SK-N-SH treated with all-trans-retinoic acid at 6 μM for 48 hours (cell line): ENCODE results near the gene DIP2B.

Source experiments
- ATAC-seq: fragments of 200-7000 bp; cut with Tn5 transposase; 3 replicates; pipeline ENCODE4 v1.9.1; 2020; ENCODE audit warnings: mild to moderate bottlenecking, moderate library complexity
- ARNTL ChIP-seq: fragments of 450-650 bp; formaldehyde crosslinking; IDR thresholded peaks from 2 replicates; pipeline ENCODE4 v1.5.0; 2020; ENCODE audit warnings: low read depth, mild to moderate bottlenecking, moderate library complexity, borderline replicate concordance
- BACH2 ChIP-seq: fragments of 250-450 bp; sonication (Bioruptor Pico); IDR thresholded peaks from 2 replicates; pipeline ENCODE4 v1.9.0; 2021; ENCODE audit warnings: mild to moderate bottlenecking, borderline replicate concordance
- CSDC2 ChIP-seq: fragments of 250-450 bp; sonication (Bioruptor Pico); IDR thresholded peaks from 2 replicates; pipeline ENCODE4 v1.5.0; 2020; ENCODE audit warnings: mild to moderate bottlenecking, moderate library complexity
- ESRRG ChIP-seq: fragments of 250-450 bp; sonication (Bioruptor Pico); IDR thresholded peaks from 2 replicates; pipeline ENCODE4 v1.6.1; 2021; ENCODE audit warnings: mild to moderate bottlenecking
- GLIS3 ChIP-seq: fragments of 250-450 bp; sonication (Bioruptor Pico); IDR thresholded peaks from 2 replicates; pipeline ENCODE4 v1.5.0; 2020; ENCODE audit warnings: mild to moderate bottlenecking, moderate library complexity
- ISL1 ChIP-seq: fragments of 250-450 bp; sonication (Bioruptor Pico); IDR thresholded peaks from 2 replicates; pipeline ENCODE4 v2.1.2; 2022; ENCODE audit warnings: mild to moderate bottlenecking, moderate library complexity
- PPARA ChIP-seq: fragments of 250-450 bp; sonication (Bioruptor Pico); IDR thresholded peaks from 2 replicates; pipeline ENCODE4 v1.5.0; 2020; ENCODE audit warnings: mild to moderate bottlenecking, borderline replicate concordance
- RARB ChIP-seq: fragments of 250-450 bp; sonication (Bioruptor Pico); IDR thresholded peaks from 2 replicates; pipeline ENCODE4 v1.8.0; 2021; ENCODE audit warnings: mild to moderate bottlenecking, moderate library complexity
- SNAI2 ChIP-seq: fragments of 250-450 bp; sonication (Bioruptor Pico); IDR thresholded peaks from 2 replicates; pipeline ENCODE4 v1.5.0; 2020; ENCODE audit warnings: mild to moderate bottlenecking, moderate library complexity
- TCF4 ChIP-seq: fragments of 250-450 bp; sonication (Bioruptor Pico); IDR thresholded peaks from 2 replicates; pipeline ENCODE4 v1.8.0; 2021; ENCODE audit warnings: mild to moderate bottlenecking, moderate library complexity, borderline replicate concordance
- TOX ChIP-seq: fragments of 250-450 bp; sonication (Bioruptor Pico); IDR thresholded peaks from 2 replicates; pipeline ENCODE4 v1.8.0; 2021; ENCODE audit warnings: mild to moderate bottlenecking, moderate library complexity, borderline replicate concordance
- ZC3H10 ChIP-seq: fragments of 250-450 bp; sonication (Bioruptor Pico); IDR thresholded peaks from 2 replicates; pipeline ENCODE4 v1.5.1; 2021; ENCODE audit warnings: mild to moderate bottlenecking, moderate library complexity
- ZFP3 ChIP-seq: fragments of 250-450 bp; sonication (Bioruptor Pico); IDR thresholded peaks from 2 replicates; pipeline ENCODE4 v1.5.0; 2020; ENCODE audit warnings: mild to moderate bottlenecking, moderate library complexity
- ZFP30 ChIP-seq: fragments of 450-650 bp; formaldehyde crosslinking; IDR thresholded peaks from 2 replicates; pipeline ENCODE4 v1.5.0; 2022; ENCODE audit warnings: mild to moderate bottlenecking, moderate library complexity
- ZNF565 ChIP-seq: fragments of 450-650 bp; formaldehyde crosslinking; conservative IDR thresholded peaks from 2 replicates; pipeline ENCODE4 v1.5.0; 2020; ENCODE audit warnings: low read depth, mild to moderate bottlenecking, moderate library complexity
- ZNF70 ChIP-seq: fragments of 450-650 bp; formaldehyde crosslinking; IDR thresholded peaks from 2 replicates; pipeline ENCODE4 v1.5.0; 2020; ENCODE audit warnings: mild to moderate bottlenecking, moderate library complexity
- ZNF8 ChIP-seq: fragments of 450-650 bp; formaldehyde crosslinking; IDR thresholded peaks from 2 replicates; pipeline ENCODE4 v1.5.0; 2020; ENCODE audit warnings: mild to moderate bottlenecking, moderate library complexity
- TF ChIP-seq, protein P1 (sequence below): fragments of 250-450 bp; sonication (Bioruptor Pico); IDR thresholded peaks from 2 replicates; pipeline ENCODE4 v1.5.1; 2020; ENCODE audit warnings: low read depth, mild to moderate bottlenecking, moderate library complexity
- TF ChIP-seq, protein P2 (sequence below): fragments of 250-450 bp; sonication (Bioruptor Pico); IDR thresholded peaks from 2 replicates; pipeline ENCODE4 v1.5.1; 2021; ENCODE audit warnings: mild to moderate bottlenecking, moderate library complexity
- TF ChIP-seq, protein P3 (sequence below): fragments of 250-450 bp; sonication (Bioruptor Pico); IDR thresholded peaks from 2 replicates; pipeline ENCODE4 v1.8.0; 2021; ENCODE audit warnings: low read depth, mild to moderate bottlenecking, moderate library complexity, borderline replicate concordance
- TF ChIP-seq, protein P4 (sequence below): fragments of 250-450 bp; sonication (Bioruptor Pico); IDR thresholded peaks from 2 replicates; pipeline ENCODE4 v1.8.0; 2020; ENCODE audit warnings: mild to moderate bottlenecking, moderate library complexity, borderline replicate concordance
- TF ChIP-seq, protein P5 (sequence below): fragments of 250-450 bp; sonication (Bioruptor Pico); IDR thresholded peaks from 2 replicates; pipeline ENCODE4 v1.5.0; 2020; ENCODE audit warnings: mild to moderate bottlenecking, moderate library complexity

The DIP2B gene

DNA sequence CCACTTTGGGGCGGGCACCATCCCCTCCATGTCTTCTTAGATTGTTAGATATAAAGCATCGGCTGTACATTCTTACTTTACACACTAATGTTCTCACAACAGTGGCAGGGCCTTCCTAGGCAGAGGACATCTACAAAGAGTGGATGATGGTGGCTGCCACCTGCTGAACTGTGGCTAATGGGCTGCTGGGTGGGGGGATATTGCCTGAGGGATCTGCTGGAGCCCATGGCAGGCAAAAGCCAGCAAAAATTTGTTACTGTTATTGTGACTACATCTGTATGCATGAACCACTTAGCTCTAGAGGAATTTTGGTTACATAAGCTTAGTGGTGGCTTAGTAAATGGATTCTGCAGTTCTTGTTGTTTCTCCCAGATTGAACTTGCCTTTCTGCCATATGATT is 52.6 kb downstream of the DIP2B start:
- TF ChIP-seq CSDC2 (CRISPR knock-in tag) (no peak), TOX (no peak), ESRRG (CRISPR knock-in tag) (no peak), TCF4 (CRISPR knock-in tag) (no peak), ARNTL (no peak), ZNF8 (no peak)
- ATAC-seq = no peak

DNA sequence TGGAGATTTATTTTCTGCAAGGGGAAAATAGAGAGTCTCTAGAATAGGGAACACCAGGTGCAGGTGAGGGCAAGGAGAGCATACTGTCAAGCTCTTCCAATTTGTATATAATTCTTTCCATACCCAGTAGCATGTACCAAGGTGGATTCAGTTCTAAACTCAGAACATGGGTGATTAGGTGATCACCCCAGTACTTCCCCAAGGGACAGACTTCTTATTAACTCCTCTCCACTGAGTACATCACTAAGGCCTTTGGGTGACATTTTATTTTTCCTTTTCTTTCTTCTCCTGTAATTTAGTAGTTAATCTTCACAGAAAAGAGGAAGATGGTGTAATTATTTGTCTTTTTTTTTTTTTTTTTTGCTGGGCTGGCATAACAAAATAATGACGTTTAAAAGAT is 54.2 kb downstream of the DIP2B start:
- no peak for ATAC-seq
- TF ChIP-seq, protein P1, sequence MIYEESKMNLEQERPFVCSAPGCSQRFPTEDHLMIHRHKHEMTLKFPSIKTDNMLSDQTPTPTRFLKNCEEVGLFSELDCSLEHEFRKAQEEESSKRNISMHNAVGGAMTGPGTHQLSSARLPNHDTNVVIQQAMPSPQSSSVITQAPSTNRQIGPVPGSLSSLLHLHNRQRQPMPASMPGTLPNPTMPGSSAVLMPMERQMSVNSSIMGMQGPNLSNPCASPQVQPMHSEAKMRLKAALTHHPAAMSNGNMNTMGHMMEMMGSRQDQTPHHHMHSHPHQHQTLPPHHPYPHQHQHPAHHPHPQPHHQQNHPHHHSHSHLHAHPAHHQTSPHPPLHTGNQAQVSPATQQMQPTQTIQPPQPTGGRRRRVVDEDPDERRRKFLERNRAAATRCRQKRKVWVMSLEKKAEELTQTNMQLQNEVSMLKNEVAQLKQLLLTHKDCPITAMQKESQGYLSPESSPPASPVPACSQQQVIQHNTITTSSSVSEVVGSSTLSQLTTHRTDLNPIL (CRISPR knock-in tag) = no peak
- TF ChIP-seq, protein P2, sequence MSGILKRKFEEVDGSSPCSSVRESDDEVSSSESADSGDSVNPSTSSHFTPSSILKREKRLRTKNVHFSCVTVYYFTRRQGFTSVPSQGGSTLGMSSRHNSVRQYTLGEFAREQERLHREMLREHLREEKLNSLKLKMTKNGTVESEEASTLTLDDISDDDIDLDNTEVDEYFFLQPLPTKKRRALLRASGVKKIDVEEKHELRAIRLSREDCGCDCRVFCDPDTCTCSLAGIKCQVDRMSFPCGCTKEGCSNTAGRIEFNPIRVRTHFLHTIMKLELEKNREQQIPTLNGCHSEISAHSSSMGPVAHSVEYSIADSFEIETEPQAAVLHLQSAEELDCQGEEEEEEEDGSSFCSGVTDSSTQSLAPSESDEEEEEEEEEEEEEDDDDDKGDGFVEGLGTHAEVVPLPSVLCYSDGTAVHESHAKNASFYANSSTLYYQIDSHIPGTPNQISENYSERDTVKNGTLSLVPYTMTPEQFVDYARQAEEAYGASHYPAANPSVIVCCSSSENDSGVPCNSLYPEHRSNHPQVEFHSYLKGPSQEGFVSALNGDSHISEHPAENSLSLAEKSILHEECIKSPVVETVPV (CRISPR knock-in tag) = no peak
- no peak for TF ChIP-seq ESRRG (CRISPR knock-in tag)
- TF ChIP-seq ZNF70 (CRISPR knock-in tag) = no peak
- TF ChIP-seq BACH2 = no peak
- TF ChIP-seq, protein P3, sequence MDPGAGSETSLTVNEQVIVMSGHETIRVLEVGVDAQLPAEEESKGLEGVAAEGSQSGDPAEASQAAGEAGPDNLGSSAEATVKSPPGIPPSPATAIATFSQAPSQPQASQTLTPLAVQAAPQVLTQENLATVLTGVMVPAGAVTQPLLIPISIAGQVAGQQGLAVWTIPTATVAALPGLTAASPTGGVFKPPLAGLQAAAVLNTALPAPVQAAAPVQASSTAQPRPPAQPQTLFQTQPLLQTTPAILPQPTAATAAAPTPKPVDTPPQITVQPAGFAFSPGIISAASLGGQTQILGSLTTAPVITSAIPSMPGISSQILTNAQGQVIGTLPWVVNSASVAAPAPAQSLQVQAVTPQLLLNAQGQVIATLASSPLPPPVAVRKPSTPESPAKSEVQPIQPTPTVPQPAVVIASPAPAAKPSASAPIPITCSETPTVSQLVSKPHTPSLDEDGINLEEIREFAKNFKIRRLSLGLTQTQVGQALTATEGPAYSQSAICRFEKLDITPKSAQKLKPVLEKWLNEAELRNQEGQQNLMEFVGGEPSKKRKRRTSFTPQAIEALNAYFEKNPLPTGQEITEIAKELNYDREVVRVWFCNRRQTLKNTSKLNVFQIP (CRISPR knock-in tag) = no peak
- no peak for TF ChIP-seq GLIS3 (CRISPR knock-in tag)
- no peak for TF ChIP-seq ZC3H10 (CRISPR knock-in tag)
- TF ChIP-seq, protein P4, sequence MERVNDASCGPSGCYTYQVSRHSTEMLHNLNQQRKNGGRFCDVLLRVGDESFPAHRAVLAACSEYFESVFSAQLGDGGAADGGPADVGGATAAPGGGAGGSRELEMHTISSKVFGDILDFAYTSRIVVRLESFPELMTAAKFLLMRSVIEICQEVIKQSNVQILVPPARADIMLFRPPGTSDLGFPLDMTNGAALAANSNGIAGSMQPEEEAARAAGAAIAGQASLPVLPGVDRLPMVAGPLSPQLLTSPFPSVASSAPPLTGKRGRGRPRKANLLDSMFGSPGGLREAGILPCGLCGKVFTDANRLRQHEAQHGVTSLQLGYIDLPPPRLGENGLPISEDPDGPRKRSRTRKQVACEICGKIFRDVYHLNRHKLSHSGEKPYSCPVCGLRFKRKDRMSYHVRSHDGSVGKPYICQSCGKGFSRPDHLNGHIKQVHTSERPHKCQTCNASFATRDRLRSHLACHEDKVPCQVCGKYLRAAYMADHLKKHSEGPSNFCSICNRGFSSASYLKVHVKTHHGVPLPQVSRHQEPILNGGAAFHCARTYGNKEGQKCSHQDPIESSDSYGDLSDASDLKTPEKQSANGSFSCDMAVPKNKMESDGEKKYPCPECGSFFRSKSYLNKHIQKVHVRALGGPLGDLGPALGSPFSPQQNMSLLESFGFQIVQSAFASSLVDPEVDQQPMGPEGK (CRISPR knock-in tag) = no peak
- no peak for TF ChIP-seq SNAI2 (CRISPR knock-in tag)
- no peak for TF ChIP-seq PPARA (CRISPR knock-in tag)
- no peak for TF ChIP-seq ZNF565 (CRISPR knock-in tag)
- no peak for TF ChIP-seq ARNTL
- TF ChIP-seq, all 23 proteins: peak for 0

DNA sequence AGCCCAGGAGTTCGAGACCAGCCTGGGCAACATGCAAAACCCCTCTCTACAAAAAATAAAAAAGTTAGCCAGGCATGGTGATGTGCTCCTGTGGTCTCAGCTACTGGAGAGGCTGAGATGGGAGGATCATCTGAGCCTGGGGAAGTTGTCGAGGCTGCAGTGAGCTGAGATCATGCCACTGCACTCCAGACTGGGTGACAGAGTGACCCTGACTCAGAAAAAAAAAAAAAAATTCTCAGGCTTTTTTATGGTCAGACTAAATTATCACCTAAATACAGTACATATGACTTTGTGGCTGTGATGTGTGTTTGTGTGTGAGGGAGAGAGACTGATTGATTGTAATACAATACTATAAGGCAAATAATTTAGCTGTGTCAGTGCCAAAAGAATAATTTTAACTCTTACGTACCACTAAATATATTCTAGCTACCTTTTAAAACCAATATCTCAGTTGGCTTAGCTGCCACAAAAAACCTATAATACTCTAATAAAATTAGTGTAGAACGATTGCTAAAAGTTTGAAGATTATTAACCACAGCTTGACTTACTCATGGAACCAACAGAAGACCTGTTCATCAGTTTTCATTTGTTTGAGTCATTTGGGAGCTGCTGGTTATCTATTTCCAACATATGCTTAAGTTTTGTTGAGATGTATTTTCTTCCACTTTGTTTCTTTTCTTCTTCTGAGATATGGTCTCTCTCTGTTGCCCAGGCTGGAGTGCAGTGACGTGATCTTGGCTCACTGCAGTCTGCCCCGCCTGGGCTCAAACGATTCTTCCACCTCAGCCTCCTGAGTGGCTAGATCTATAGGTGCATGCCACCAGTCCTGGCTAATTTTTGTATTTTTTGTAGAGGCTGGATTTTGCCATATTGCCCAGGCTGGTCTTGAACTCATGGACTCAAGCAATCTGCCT is 58.0 kb downstream of the DIP2B start:
- no peak for ATAC-seq
- TF ChIP-seq ZFP3 (CRISPR knock-in tag) (no peak), ZNF8 (no peak), GLIS3 (CRISPR knock-in tag) (no peak), PPARA (CRISPR knock-in tag) (no peak), BACH2 (no peak), ZNF70 (CRISPR knock-in tag) (no peak), RARB (CRISPR knock-in tag) (no peak), ZNF565 (CRISPR knock-in tag) (no peak), SNAI2 (CRISPR knock-in tag) (no peak), ZC3H10 (CRISPR knock-in tag) (no peak), ISL1 (CRISPR knock-in tag) (no peak)
- TF ChIP-seq, all 23 proteins: peak for 0

DNA sequence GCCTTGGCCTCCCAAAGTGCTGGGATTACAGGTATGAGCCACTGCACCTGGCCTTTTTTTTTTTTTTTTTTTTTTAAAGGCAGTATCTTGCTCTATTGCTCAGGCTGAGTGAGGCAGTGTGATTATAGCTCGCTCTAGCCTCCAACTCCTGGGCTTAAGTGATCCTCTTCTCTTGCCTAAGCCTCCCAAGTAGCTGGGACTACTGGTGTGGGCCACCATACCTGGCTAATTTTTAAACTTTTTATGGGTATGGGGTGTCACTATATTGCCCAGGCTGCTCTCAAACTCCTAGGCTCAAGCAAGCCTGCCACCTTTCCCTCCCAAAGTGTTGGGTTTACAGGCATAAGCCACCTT is 58.6 kb downstream of the DIP2B start:
- ATAC-seq = no peak
- TF ChIP-seq, protein P5, sequence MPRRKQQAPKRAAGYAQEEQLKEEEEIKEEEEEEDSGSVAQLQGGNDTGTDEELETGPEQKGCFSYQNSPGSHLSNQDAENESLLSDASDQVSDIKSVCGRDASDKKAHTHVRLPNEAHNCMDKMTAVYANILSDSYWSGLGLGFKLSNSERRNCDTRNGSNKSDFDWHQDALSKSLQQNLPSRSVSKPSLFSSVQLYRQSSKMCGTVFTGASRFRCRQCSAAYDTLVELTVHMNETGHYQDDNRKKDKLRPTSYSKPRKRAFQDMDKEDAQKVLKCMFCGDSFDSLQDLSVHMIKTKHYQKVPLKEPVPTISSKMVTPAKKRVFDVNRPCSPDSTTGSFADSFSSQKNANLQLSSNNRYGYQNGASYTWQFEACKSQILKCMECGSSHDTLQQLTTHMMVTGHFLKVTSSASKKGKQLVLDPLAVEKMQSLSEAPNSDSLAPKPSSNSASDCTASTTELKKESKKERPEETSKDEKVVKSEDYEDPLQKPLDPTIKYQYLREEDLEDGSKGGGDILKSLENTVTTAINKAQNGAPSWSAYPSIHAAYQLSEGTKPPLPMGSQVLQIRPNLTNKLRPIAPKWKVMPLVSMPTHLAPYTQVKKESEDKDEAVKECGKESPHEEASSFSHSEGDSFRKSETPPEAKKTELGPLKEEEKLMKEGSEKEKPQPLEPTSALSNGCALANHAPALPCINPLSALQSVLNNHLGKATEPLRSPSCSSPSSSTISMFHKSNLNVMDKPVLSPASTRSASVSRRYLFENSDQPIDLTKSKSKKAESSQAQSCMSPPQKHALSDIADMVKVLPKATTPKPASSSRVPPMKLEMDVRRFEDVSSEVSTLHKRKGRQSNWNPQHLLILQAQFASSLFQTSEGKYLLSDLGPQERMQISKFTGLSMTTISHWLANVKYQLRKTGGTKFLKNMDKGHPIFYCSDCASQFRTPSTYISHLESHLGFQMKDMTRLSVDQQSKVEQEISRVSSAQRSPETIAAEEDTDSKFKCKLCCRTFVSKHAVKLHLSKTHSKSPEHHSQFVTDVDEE (CRISPR knock-in tag) = no peak
- TF ChIP-seq ZFP30 (CRISPR knock-in tag) (no peak), ESRRG (CRISPR knock-in tag) (no peak), ZNF565 (CRISPR knock-in tag) (no peak), TOX (no peak), SNAI2 (CRISPR knock-in tag) (no peak), PPARA (CRISPR knock-in tag) (no peak), ZNF8 (no peak), BACH2 (no peak), ARNTL (no peak)
- TF ChIP-seq, protein P3 (CRISPR knock-in tag) = no peak
